BLaER1 (cell line): Measurements from ENCODE around the gene SUPT3H.
"Not testable (repeated sequence)": the region's sequence is repeated elsewhere in the genome, so short reads cannot be mapped to it uniquely, and the experiment has no call there.

Experiments used
- H3K27ac ChIP-seq: shearing (Covaris generic); formaldehyde crosslinking; 2 replicates; pipeline ENCODE4 v1.8.1; 2022
- H3K27me3 ChIP-seq: shearing (Covaris generic); formaldehyde crosslinking; 2 replicates; pipeline ENCODE4 v1.8.1; 2022
- H3K36me3 ChIP-seq: shearing (Covaris generic); formaldehyde crosslinking; 2 replicates; pipeline ENCODE4 v1.8.1; 2022
- H3K4me1 ChIP-seq: shearing (Covaris generic); formaldehyde crosslinking; 2 replicates; pipeline ENCODE4 v1.8.1; 2022
- H3K4me2 ChIP-seq: shearing (Covaris generic); formaldehyde crosslinking; 2 replicates; pipeline ENCODE4 v1.8.1; 2022
- H3K4me3 ChIP-seq: shearing (Covaris generic); formaldehyde crosslinking; 2 replicates; pipeline ENCODE4 v1.8.1; 2022
- H3K9ac ChIP-seq: shearing (Covaris generic); formaldehyde crosslinking; 2 replicates; pipeline ENCODE4 v1.8.1; 2022
- H3K9me3 ChIP-seq: shearing (Covaris generic); formaldehyde crosslinking; 2 replicates; pipeline ENCODE4 v1.8.1; 2022
- H4K20me1 ChIP-seq: shearing (Covaris generic); formaldehyde crosslinking; 2 replicates; pipeline ENCODE4 v1.8.1; 2022
- Cebpa-rat ChIP-seq: shearing (Covaris generic); IDR thresholded peaks from 2 replicates; pipeline ENCODE4 v1.8.1; 2022

Gene SUPT3H

DNA sequence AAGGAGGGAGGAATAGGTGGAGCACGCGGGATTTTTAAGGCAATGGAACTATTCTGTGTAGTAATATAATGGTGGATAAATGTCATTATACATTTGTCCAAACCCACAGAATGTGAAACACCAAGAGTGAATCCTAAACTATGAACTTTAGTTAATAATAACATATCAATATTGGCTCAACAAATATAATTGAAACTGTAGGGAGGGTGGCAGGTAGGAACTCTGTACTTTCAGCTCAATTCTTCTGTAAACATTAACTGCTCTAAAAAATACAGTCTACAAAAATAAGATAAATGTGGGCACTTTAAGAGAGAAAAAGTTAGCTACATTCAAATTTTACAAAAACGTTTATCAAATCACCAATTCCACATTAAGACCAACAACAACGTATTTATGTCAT lies 186.3 kb downstream of the SUPT3H start:
- Histone ChIP-seq H3K27me3 (no peaks in the 10 kb centered on the region), H3K9me3 (no peaks in the 10 kb centered on the region), H3K4me1 (peaks cover 14% of the 10 kb centered on the region), H3K4me3 (no peak overlapping the region), H3K27ac (no peak overlapping the region), H3K4me2 (no peak overlapping the region), H3K36me3 (no peaks in the 10 kb centered on the region), H4K20me1 (no peaks in the 10 kb centered on the region), H3K9ac (no peak overlapping the region)
- TF ChIP-seq Cebpa-rat, result no peak

DNA sequence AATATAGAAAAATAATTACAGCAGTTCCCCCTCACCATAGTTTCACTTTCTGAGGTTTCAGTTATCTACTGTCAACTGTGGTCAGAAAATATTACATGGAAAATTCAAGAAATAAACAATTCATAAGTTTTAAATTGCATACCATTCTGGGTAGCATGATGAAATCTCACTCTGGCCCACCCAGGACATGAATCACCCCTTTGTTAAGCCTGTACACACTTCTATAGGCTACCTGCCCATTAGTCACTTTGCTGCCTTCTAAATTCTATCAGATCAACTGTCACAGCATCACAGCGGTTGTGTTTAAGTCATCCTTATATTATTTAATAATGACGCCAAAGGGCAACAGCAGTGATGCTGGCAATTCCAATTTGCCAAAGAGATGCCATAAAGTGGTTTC lies 189.9 kb downstream of the SUPT3H start:
- Histone ChIP-seq H3K4me2 (no peak overlapping the region), H3K27ac (no peak overlapping the region)

DNA sequence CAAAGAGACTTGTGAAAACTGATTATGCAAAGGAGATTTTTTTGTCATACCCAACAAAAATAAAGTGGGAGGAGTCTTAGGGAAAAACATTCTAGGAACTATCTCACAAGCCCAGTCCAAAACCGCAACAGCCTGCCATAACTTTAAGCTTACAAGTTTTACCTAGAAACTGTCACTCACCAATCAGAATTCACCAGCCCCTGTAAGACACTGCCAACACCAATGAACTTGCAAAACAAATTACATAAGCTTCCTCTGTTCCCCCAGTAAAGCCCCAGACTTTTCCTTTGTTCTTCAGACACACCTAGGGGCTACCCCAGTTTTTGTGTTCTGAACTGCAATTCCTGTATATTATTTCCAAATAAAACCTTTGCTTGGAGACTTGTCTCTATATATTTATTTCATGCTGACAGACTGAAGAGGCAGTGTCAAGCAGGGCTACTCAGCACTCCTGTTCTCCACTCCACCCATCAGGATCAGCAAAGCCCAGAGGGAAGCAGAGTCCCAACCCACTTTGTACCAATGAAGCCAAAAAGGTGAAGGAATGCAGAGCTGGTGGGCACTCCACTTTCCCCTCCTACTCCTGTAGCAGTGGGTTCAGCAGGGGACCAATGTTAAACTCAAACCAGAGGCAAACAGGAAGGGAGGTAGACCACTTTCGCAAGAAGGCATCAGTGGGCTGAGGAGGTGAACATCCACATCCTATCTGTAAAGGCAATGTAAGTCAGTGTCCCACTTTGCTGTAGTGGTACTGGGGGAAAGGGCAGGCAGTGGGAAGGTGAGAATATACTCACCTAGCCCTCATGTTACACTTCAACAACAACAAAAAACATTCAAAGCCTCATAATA lies 192.1 kb downstream of the SUPT3H start:
- no peak for TF ChIP-seq Cebpa-rat
- Histone ChIP-seq H3K4me1 (no peaks in the 10 kb centered on the region), H3K36me3 (no peaks in the 10 kb centered on the region), H3K27ac (no peak overlapping the region), H3K9ac (no peak overlapping the region), H3K27me3 (no peaks in the 10 kb centered on the region), H3K4me2 (no peak overlapping the region), H3K9me3 (no peaks in the 10 kb centered on the region), H3K4me3 (no peak overlapping the region), H4K20me1 (no peaks in the 10 kb centered on the region)

More for the DNA sequence above, 189.9 kb downstream of the SUPT3H start:
- Histone ChIP-seq H3K9ac (no peak overlapping the region), H3K36me3 (no peaks in the 10 kb centered on the region), H3K4me3 (no peak overlapping the region), H4K20me1 (no peaks in the 10 kb centered on the region), H3K27me3 (no peaks in the 10 kb centered on the region), H3K9me3 (no peaks in the 10 kb centered on the region), H3K4me1 (no peaks in the 10 kb centered on the region)
- TF ChIP-seq Cebpa-rat, result no peak

DNA sequence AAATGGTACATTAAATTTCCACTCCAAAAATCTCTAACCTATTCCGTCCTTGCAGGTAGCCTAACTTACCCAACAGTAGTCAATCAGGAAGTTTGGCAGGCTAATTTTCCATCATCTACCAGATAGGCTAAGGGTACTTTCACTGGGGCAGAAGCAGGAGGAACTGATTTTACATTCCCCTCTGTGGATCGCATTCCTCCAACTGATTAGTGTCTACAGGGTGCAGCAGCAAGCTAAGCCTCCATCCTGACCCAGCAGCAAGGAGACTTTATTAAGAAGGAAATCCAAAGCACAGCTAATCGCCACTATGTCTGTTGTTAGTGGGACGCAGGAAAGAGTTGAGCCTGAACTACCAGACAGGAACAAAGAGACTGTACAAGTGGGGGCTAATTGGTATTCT lies 192.8 kb downstream of the SUPT3H start:
- H3K4me3 ChIP-seq, result no peak overlapping the region
- H4K20me1 ChIP-seq, result no peaks in the 10 kb centered on the region
- no peak for TF ChIP-seq Cebpa-rat
- no peaks in the 10 kb centered on the region for H3K36me3 ChIP-seq
- no peaks in the 10 kb centered on the region for H3K4me1 ChIP-seq
- no peak overlapping the region for H3K27ac ChIP-seq
- no peak overlapping the region for H3K4me2 ChIP-seq
- H3K9me3 ChIP-seq, result no peaks in the 10 kb centered on the region
- no peaks in the 10 kb centered on the region for H3K27me3 ChIP-seq
- no peak overlapping the region for H3K9ac ChIP-seq

GRCh38 chr6:45184040-45184439 lies 193.7 kb downstream of the SUPT3H start:
- no peaks in the 10 kb centered on the region for H3K27me3 ChIP-seq
- no peak overlapping the region for H3K4me2 ChIP-seq
- no peak overlapping the region for H3K9ac ChIP-seq
- no peaks in the 10 kb centered on the region for H3K9me3 ChIP-seq
- no peak for TF ChIP-seq Cebpa-rat
- H3K36me3 ChIP-seq, result no peaks in the 10 kb centered on the region
- no peaks in the 10 kb centered on the region for H3K4me1 ChIP-seq
- no peaks in the 10 kb centered on the region for H4K20me1 ChIP-seq
- H3K27ac ChIP-seq, result no peak overlapping the region
- H3K4me3 ChIP-seq, result no peak overlapping the region

DNA sequence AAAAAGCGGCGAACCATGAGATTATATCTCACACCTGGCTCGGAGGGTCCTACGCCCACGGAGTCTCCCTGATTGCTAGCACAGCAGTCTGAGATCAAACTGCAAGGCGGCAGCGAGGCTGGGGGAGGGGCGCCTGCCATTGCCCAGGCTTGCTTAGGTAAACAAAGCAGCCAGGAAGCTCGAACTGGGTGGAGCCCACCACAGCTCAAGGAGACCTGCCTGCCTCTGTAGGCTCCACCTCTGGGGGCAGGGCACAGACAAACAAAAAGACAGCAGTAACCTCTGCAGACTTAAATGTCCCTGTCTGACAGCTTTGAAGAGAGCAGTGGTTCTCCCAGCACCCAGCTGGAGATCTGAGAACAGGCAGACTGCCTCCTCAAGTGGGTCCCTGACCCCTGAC lies 201.4 kb downstream of the SUPT3H start:
- not testable (repeated sequence) for H3K4me3 ChIP-seq, H3K27me3 ChIP-seq, H4K20me1 ChIP-seq, H3K36me3 ChIP-seq, H3K4me2 ChIP-seq, H3K9ac ChIP-seq, H3K4me1 ChIP-seq, H3K27ac ChIP-seq, H3K9me3 ChIP-seq

- Histone ChIP-seq H3K4me1 (no peaks in the 10 kb centered on the region), H4K20me1 (no peaks in the 10 kb centered on the region)
Observed at GRCh38 chr6:45175272-45175671, 202.5 kb downstream of the SUPT3H start.

GRCh38 chr6:45174045-45174444 lies 203.7 kb downstream of the SUPT3H start:
- no peak for TF ChIP-seq Cebpa-rat
- Histone ChIP-seq H3K4me3 (no peak overlapping the region), H3K36me3 (no peaks in the 10 kb centered on the region), H4K20me1 (no peaks in the 10 kb centered on the region), H3K27ac (no peak overlapping the region), H3K9ac (no peak overlapping the region), H3K4me2 (no peak overlapping the region), H3K9me3 (no peaks in the 10 kb centered on the region), H3K27me3 (no peaks in the 10 kb centered on the region), H3K4me1 (no peaks in the 10 kb centered on the region)

More at GRCh38 chr6:45175272-45175671, 202.5 kb downstream of the SUPT3H start:
- Histone ChIP-seq H3K9me3 (no peaks in the 10 kb centered on the region), H3K27ac (no peak overlapping the region), H3K36me3 (no peaks in the 10 kb centered on the region), H3K27me3 (no peaks in the 10 kb centered on the region), H3K4me3 (no peak overlapping the region), H3K9ac (no peak overlapping the region), H3K4me2 (no peak overlapping the region)
- TF ChIP-seq Cebpa-rat, result no peak

DNA sequence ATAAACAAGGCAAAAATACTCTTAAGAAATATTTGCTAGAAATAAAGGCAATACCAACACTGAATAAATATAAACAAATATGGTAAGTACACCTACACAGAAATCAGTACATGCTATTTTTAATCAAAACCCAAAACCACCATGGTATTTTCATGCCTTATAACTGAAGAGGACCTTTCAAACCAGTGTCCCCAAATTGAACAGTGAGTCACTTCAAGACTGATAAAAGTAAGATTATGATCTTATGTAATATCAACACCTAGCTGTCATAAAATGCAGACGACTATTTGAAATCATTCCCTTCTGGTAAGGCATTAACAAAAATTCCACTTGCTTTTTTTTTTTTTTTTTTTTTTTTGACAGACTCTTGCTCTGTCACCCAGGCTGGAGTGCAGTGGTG lies 206.4 kb downstream of the SUPT3H start:
- H4K20me1 ChIP-seq, result no peaks in the 10 kb centered on the region
- no peaks in the 10 kb centered on the region for H3K36me3 ChIP-seq
- no peak overlapping the region for H3K4me3 ChIP-seq
- H3K27me3 ChIP-seq, result no peaks in the 10 kb centered on the region
- no peak for TF ChIP-seq Cebpa-rat
- H3K27ac ChIP-seq, result no peak overlapping the region
- no peaks in the 10 kb centered on the region for H3K9me3 ChIP-seq
- no peak overlapping the region for H3K4me2 ChIP-seq
- no peak overlapping the region for H3K9ac ChIP-seq
- H3K4me1 ChIP-seq, result no peaks in the 10 kb centered on the region

GRCh38 chr6:45170309-45170708 lies 207.4 kb downstream of the SUPT3H start:
- H3K27me3 ChIP-seq, result no peaks in the 10 kb centered on the region
- no peak overlapping the region for H3K27ac ChIP-seq
- H3K4me2 ChIP-seq, result no peak overlapping the region
- no peak overlapping the region for H3K4me3 ChIP-seq
- no peaks in the 10 kb centered on the region for H3K36me3 ChIP-seq
- H4K20me1 ChIP-seq, result no peaks in the 10 kb centered on the region
- H3K9ac ChIP-seq, result no peak overlapping the region
- TF ChIP-seq Cebpa-rat, result no peak
- H3K4me1 ChIP-seq, result no peaks in the 10 kb centered on the region
- no peaks in the 10 kb centered on the region for H3K9me3 ChIP-seq

DNA sequence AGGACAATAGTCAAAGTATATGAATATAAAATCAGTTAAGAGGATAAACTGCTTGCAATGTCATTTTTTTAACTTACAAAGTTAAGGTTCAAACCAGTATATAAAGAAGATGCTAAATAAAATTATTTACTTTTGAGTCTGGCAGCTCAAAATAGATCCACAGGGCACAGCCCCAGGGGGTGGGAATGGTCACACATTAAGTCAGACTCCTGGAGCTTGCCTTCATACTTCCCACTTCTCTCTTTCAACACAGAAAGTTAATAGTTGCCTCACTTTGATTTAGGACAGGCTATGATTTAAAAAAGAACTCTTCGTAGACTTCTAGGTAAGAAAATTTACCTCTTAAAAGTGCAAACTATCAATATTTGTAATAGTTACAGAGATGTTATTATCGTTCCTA lies 207.9 kb downstream of the SUPT3H start:
- H3K36me3 ChIP-seq, result no peaks in the 10 kb centered on the region
- no peak overlapping the region for H3K4me2 ChIP-seq
- H3K4me1 ChIP-seq, result no peaks in the 10 kb centered on the region
- TF ChIP-seq Cebpa-rat, result no peak
- H3K9ac ChIP-seq, result no peak overlapping the region
- no peaks in the 10 kb centered on the region for H3K9me3 ChIP-seq
- no peak overlapping the region for H3K27ac ChIP-seq
- no peaks in the 10 kb centered on the region for H4K20me1 ChIP-seq
- no peak overlapping the region for H3K4me3 ChIP-seq
- no peaks in the 10 kb centered on the region for H3K27me3 ChIP-seq
